Kidney epithelial cell (primary cell): ENCODE measurements around the gene CCL13. TPM values are rescaled to one million over a fixed set of nuclear protein-coding genes. Genes with fewer than 3 reads are reported as not detected.

Experiments
- DNase-seq: peaks from one replicate; pipeline ENCODE4 v3.0.0-alpha.2; 2010; ENCODE audit warnings: low read depth
- H3K27me3 ChIP-seq: 2 replicates; pipeline ENCODE4 v1.6.0; 2011; ENCODE audit warnings: low read length; ENCODE audit not compliant: control insufficient read depth, insufficient read depth
- H3K36me3 ChIP-seq: 2 replicates; pipeline ENCODE4 v1.5.1; 2011; ENCODE audit warnings: low read length; ENCODE audit not compliant: control insufficient read depth, insufficient read depth
- H3K4me3 ChIP-seq: 2 replicates; pipeline ENCODE4 v1.5.1; 2011; ENCODE audit warnings: low read depth, mild to moderate bottlenecking, control low read depth, low read length
- total RNA-seq: library from RNA; depleted of rRNA; stranded (reverse); fragments of >200 nt; gene quantifications from 2 replicates; pipeline ENCODE4 v1.2.3, GENCODE V29; 2015
- TF ChIP-seq, protein P1 (sequence below): IDR thresholded peaks from 2 replicates; pipeline ENCODE4 v1.5.1; 2011; ENCODE audit warnings: mild to moderate bottlenecking, moderate library complexity, low read length, control low read depth, inconsistent platforms; ENCODE audit not compliant: insufficient read depth, poor library complexity, severe bottlenecking

Gene CCL13
- total RNA-seq, 1 donor from 2014 or later, result not detected

DNA sequence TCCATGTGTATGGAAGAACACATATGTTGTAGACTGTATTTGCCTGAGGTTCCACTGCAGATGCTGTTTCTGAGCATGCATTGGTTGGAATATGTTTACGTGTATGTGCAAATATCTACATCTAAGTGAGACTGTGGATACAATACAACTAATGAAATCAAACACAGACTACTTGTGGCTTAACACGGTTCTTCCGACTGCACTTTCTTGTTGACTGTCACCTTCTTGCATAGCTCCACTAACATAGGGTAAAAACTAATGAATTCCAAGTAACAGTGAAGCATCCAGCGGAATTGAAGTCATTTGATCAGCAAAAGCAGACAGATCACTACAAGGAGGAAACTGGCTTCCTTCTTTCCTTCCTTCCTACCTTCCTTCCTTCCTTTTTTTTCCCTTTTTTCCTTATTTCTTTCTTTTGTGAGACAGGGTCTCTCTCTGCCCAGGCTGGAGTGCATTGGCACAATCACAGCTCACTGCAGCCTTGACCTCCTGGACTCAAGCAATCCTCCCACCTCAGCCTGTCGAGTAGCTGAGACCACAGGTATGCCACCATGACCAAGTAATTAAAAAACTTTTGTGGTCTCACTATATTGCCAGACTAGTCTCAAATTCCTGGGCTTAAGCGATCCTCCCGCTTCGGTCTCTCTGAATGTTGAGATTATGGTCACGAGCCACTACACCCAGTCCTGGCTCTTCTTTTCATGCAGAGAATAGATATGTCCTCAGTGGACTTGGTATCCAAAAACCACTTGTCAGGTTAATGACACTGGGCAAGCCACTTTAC, 28.7 kb downstream of the CCL13 start:
- no peak for DNase-seq

DNA sequence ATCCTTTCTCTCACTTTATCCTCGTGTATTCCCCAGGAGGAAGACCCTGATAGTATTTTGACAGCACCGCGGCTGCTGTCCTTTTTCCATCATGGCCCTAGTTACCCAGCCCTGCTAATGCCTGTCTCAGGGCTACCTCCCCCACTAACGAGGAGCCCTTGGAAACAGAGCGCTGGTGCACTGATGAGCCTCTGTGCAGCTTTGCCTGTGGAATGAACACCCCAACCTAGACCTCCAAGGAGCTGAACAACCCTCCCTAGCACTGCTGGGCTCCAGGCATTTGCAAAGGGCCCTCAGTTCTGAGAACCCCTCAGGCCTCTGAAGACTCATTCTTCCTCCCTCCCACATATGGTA, 30.0 kb downstream of the CCL13 start:
- no peak overlapping the region for H3K4me3 ChIP-seq
- no peaks in the 10 kb centered on the region for H3K27me3 ChIP-seq
- no peak for DNase-seq
- TF ChIP-seq, protein P1, sequence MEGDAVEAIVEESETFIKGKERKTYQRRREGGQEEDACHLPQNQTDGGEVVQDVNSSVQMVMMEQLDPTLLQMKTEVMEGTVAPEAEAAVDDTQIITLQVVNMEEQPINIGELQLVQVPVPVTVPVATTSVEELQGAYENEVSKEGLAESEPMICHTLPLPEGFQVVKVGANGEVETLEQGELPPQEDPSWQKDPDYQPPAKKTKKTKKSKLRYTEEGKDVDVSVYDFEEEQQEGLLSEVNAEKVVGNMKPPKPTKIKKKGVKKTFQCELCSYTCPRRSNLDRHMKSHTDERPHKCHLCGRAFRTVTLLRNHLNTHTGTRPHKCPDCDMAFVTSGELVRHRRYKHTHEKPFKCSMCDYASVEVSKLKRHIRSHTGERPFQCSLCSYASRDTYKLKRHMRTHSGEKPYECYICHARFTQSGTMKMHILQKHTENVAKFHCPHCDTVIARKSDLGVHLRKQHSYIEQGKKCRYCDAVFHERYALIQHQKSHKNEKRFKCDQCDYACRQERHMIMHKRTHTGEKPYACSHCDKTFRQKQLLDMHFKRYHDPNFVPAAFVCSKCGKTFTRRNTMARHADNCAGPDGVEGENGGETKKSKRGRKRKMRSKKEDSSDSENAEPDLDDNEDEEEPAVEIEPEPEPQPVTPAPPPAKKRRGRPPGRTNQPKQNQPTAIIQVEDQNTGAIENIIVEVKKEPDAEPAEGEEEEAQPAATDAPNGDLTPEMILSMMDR, result no peak
- H3K36me3 ChIP-seq, result no peaks in the 10 kb centered on the region

More for the DNA sequence above, 28.7 kb downstream of the CCL13 start:
- no peak overlapping the region for H3K4me3 ChIP-seq
- no peaks in the 10 kb centered on the region for H3K27me3 ChIP-seq
- no peaks in the 10 kb centered on the region for H3K36me3 ChIP-seq
- TF ChIP-seq, protein P1, result no peak

DNA sequence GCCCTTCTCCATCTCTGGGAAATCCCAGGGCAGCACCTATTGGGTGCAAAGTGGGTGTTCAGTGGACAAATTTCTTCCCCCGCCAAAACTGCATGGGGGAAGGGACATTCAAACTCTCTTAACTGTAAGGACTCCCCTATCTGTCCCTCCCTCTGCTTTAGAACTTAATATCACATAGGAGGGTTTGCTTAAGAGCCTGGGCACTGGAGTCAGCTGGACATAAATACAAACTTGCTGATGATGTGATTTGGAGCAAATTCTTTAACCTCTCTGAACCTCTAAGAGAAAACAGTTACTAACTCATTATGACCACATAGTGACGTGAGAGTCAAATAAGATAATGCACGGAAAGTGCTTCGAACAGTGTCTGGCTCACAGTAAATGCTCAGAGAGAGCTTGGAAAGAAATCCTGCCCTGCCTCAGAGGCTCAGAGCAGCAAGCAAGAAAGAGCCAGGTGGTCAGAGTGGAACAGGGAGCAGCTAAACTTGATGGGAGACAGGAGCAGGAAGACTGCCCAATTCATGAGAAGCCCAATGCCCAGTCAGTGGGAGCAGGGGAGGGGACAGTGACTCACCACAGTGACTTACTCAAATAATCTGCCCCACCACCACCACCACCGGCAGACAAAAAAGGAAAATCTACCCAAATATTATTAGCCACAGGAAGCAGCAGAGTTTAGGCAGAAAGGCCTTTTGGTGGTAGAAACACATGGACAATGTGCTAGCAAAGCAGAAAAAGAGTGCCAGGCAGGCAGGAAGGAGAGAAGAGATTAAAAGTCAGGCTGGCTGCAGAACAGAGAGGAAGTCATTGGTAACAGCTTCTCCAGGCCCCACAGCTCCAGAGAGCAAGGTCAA, 30.6 kb downstream of the CCL13 start:
- TF ChIP-seq, protein P1, result no peak
- Histone ChIP-seq H3K4me3 (no peak overlapping the region), H3K36me3 (no peaks in the 10 kb centered on the region), H3K27me3 (no peaks in the 10 kb centered on the region)
- no peak for DNase-seq

DNA sequence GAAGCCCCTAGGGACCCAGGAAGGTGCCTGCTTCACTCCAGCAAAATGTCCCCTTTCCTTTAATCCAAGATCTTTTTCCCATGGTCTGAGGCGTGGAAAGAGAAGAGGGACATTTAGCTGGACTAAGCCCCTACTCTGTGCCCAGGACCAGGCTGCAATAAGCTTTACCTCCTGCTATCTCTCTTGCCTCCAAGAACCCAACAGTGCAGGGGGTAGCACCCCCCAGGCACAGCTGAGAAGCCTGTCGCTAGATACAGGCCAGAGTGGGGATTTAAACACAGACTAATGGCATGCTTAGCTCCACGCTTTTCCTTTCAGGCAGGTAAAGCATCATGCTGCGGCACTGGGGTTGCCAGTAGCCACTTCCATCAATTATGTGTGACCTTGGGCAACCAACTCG, 31.3 kb downstream of the CCL13 start:
- no peak for DNase-seq
- H3K27me3 ChIP-seq, result no peaks in the 10 kb centered on the region
- H3K36me3 ChIP-seq, result no peaks in the 10 kb centered on the region
- no peak overlapping the region for H3K4me3 ChIP-seq
- TF ChIP-seq, protein P1, result no peak

DNA sequence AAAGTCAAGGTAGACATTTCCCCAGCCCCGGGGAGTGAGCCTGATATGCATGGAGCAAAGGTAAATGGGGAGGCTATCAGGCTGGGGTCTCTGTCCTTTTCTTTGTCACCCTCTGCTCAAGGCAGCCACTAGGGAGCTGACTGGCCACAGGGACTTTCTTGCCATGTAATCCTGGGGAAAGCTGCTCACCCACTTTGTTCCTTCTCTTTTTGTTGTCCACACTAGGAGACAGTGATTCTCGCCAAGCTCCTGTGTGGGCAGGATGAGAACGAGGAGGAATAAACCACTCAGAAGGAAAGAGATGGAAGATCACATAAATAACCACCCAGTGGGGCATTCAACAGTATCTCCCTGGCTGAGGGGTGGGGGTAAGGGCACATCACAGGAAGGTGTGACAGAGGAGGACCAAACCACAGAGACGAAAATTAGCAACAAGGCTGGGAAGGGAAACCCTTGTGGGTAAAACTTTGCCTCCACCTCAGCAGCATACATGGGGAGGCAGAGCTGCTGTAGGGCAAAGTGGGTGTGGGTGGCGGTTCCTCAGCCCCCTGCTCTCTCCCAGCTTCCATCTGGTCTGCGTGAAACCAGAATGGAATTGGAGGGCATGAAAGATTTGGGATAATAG, 33.0 kb downstream of the CCL13 start:
- no peak for DNase-seq
- Histone ChIP-seq H3K36me3 (no peaks in the 10 kb centered on the region), H3K4me3 (no peak overlapping the region), H3K27me3 (no peaks in the 10 kb centered on the region)
- TF ChIP-seq, protein P1, result no peak
